Endodermal cell (in vitro differentiated cells): Measurements from ENCODE around the gene PLAC1. TPM values are rescaled to one million over a fixed set of nuclear protein-coding genes. Genes with fewer than 3 reads are reported as not detected.

ENCODE experiments used
- DNase-seq: peaks from one replicate; pipeline ENCODE4 v3.0.0-alpha.2; 2017
- H3K27ac ChIP-seq: 2 replicates; pipeline ENCODE4 v1.5.1; 2013; ENCODE audit warnings: mild to moderate bottlenecking, low read depth, low read length, moderate library complexity
- H3K27me3 ChIP-seq: 2 replicates; pipeline ENCODE4 v1.6.1; 2013; ENCODE audit warnings: mild to moderate bottlenecking, low read length, moderate library complexity; ENCODE audit not compliant: insufficient read depth, control insufficient read depth, poor library complexity, severe bottlenecking
- H3K36me3 ChIP-seq: 2 replicates; pipeline ENCODE4 v1.7.0; 2013; ENCODE audit warnings: mild to moderate bottlenecking, low read length, moderate library complexity; ENCODE audit not compliant: control insufficient read depth, insufficient read depth
- H3K4me1 ChIP-seq: one replicate; pipeline ENCODE4 v1.7.0; 2013; ENCODE audit warnings: low read length; ENCODE audit not compliant: control insufficient read depth, insufficient read depth
- H3K4me3 ChIP-seq: 2 replicates; pipeline ENCODE4 v1.5.1; 2013; ENCODE audit warnings: mild to moderate bottlenecking, low read length, moderate library complexity
- H3K9ac ChIP-seq: 2 replicates; pipeline ENCODE4 v1.6.1; 2013; ENCODE audit warnings: mild to moderate bottlenecking, low read length, moderate library complexity; ENCODE audit not compliant: poor library complexity, severe bottlenecking; ENCODE audit errors: extremely low read depth
- H3K9me3 ChIP-seq: 2 replicates; pipeline ENCODE4 v1.6.1; 2013; ENCODE audit warnings: mild to moderate bottlenecking, low read length, moderate library complexity; ENCODE audit not compliant: control insufficient read depth
- H3K27ac Mint-ChIP-seq: 2 replicates; pipeline ENCODE4 v1.8.0; 2020; ENCODE audit warnings: mixed read lengths
- H3K27me3 Mint-ChIP-seq: 2 replicates; pipeline ENCODE4 v1.8.0; 2021; ENCODE audit warnings: mild to moderate bottlenecking, mixed read lengths; ENCODE audit not compliant: insufficient read depth
- H3K36me3 Mint-ChIP-seq: 2 replicates; pipeline ENCODE4 v1.8.0; 2020; ENCODE audit warnings: low read depth, mixed read lengths
- H3K4me1 Mint-ChIP-seq: 2 replicates; pipeline ENCODE4 v1.8.0; 2020; ENCODE audit warnings: mixed read lengths
- H3K4me3 Mint-ChIP-seq: 2 replicates; pipeline ENCODE4 v1.8.0; 2020; ENCODE audit warnings: mild to moderate bottlenecking, moderate library complexity, mixed read lengths
- H3K9me3 Mint-ChIP-seq: 2 replicates; pipeline ENCODE4 v1.8.0; 2020; ENCODE audit warnings: mild to moderate bottlenecking, mixed read lengths
- CTCF ChIP-seq: fragments of 200-600 bp; sonication (generic); conservative IDR thresholded peaks from 2 replicates; pipeline ENCODE4 v1.5.0; 2021; ENCODE audit warnings: antibody characterized with exemption, mild to moderate bottlenecking
- WGBS, 2 experiments: methylation state at CpG; one replicate each; pipeline versions ENCODE4 v1.1.5 to v1.1.7; 2013; ENCODE audit warnings: missing lambda C conversion rate in 2 of 2, mixed read lengths in 1 of 2; ENCODE audit not compliant: insufficient coverage in 1 of 2, insufficient read length in 1 of 2; 5-methylcytosine and 5-hydroxymethylcytosine counted together
- total RNA-seq, 2 donors: library from RNA; stranded (reverse); fragmentation: NEBNext Ultra II Directional in 1 of 2; extraction: Animal tissue kit (Norgen Biotek cat#: 25700) in 1 of 2; gene quantifications; 2 replicates in 1 of 2; 3 replicates in 1 of 2; pipeline ENCODE4 v1.2.1, GENCODE V29; 2021

Gene PLAC1
- total RNA-seq, 2 donors from 2014 or later = not detected

- Mint-ChIP-seq H3K36me3 (no peaks in the 10 kb centered on the region), H3K27ac (no peak overlapping the region), H3K9me3 (peaks cover 59% of the 10 kb centered on the region), H3K4me3 (no peak overlapping the region), H3K27me3 (no peaks in the 10 kb centered on the region), H3K4me1 (no peaks in the 10 kb centered on the region)
- Histone ChIP-seq H3K9me3 (no peaks in the 10 kb centered on the region), H3K4me3 (no peak overlapping the region), H3K4me1 (no peaks in the 10 kb centered on the region), H3K27me3 (no peaks in the 10 kb centered on the region), H3K9ac (no peak overlapping the region), H3K36me3 (no peaks in the 10 kb centered on the region), H3K27ac (no peak overlapping the region)
- DNase-seq = no peak
- TF ChIP-seq CTCF = no peak
- WGBS, 2 experiments = 86% methylated on average over 1 of the region's 1 CpG; no CpG with 5 or more reads in 1 of the 2 experiments
Observed at GRCh38 chrX:134658760-134659023, 421 bp upstream of the PLAC1 start.

DNA sequence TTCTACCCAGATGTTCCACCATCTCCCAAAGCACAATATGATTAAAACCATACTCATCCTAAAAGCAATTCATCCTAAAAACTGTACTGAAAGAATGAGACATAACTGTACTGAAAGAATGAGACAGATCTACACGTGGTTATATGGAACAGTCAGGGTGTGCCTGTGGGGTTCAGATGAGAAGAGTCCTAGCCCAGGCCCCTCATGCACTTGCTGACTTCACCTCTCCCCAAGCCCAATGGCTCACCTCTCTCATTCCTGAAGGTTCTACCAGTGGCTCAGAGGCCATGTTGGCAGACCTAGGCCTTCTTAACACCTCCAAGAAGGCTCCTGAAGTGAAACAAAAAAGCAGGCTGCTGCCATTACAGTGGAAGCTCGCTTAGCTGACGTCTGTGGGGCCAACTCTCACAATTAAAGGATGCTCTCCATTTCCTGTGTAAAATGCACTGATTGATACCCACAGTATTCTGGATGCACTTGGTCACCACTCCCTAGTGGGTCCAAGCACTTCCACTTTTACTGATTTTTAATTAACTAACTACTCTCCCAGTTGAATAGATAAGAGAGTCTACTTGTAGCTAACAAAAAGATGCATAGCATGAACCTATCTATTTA lies 3.8 kb downstream of the PLAC1 start:
- no peak overlapping the region for H3K27ac Mint-ChIP-seq
- H3K27ac ChIP-seq = no peak overlapping the region
- no peak overlapping the region for H3K9ac ChIP-seq
- WGBS, 2 experiments = 93% methylated on average over 3 of the region's 3 CpGs; no CpG with 5 or more reads in 1 of the 2 experiments
- H3K27me3 ChIP-seq = no peaks in the 10 kb centered on the region
- H3K4me1 ChIP-seq = no peaks in the 10 kb centered on the region
- H3K4me1 Mint-ChIP-seq = no peaks in the 10 kb centered on the region
- no peaks in the 10 kb centered on the region for H3K9me3 ChIP-seq
- no peaks in the 10 kb centered on the region for H3K36me3 ChIP-seq
- no peak for TF ChIP-seq CTCF
- no peaks in the 10 kb centered on the region for H3K36me3 Mint-ChIP-seq
- no peaks in the 10 kb centered on the region for H3K27me3 Mint-ChIP-seq
- H3K4me3 ChIP-seq = no peak overlapping the region
- peaks cover 63% of the 10 kb centered on the region for H3K9me3 Mint-ChIP-seq
- H3K4me3 Mint-ChIP-seq = no peak overlapping the region
- no peak for DNase-seq

DNA sequence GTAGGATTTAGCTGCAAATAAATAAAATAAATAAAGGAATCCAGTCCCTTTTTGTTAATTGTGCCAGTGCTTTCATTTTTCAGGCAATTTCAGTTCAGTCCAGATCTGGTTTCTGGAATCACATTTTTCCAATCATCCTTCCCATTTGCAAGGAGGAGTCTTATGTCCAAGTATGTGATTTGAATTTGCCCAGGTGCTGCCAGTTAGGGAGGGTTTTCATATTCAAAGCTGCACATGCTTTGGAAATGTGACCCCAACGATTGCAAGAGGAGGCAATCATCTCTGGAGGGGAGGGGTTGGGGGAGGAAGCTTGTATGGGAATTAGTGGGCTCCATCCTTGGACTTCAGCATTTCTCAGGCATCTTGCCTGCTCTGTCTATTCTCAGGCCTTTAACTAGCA lies 4.4 kb downstream of the PLAC1 start:
- WGBS, 2 experiments = no CpG with 5 or more reads among the region's 1 CpG
- no peak for TF ChIP-seq CTCF
- H3K4me3 Mint-ChIP-seq = no peak overlapping the region

More for the DNA sequence above, 4.4 kb downstream of the PLAC1 start:
- H3K4me1 ChIP-seq = no peaks in the 10 kb centered on the region
- H3K9me3 Mint-ChIP-seq = peaks cover 67% of the 10 kb centered on the region
- DNase-seq = no peak
- no peak overlapping the region for H3K27ac ChIP-seq
- H3K36me3 Mint-ChIP-seq = no peaks in the 10 kb centered on the region
- no peaks in the 10 kb centered on the region for H3K27me3 Mint-ChIP-seq
- no peak overlapping the region for H3K4me3 ChIP-seq
- no peaks in the 10 kb centered on the region for H3K27me3 ChIP-seq
- no peak overlapping the region for H3K9ac ChIP-seq
- no peak overlapping the region for H3K27ac Mint-ChIP-seq
- H3K36me3 ChIP-seq = no peaks in the 10 kb centered on the region
- H3K4me1 Mint-ChIP-seq = no peaks in the 10 kb centered on the region
- no peaks in the 10 kb centered on the region for H3K9me3 ChIP-seq
